Peyer's patch (tissue), 4 donors: ENCODE data around the gene UBAC2.

ENCODE experiments used
- POLR2A ChIP-seq, 2 donors: fragments of 450-650 bp; IDR thresholded peaks; one replicate each; pipeline ENCODE4 v1.5.1; 2017; ENCODE audit warnings: antibody characterized with exemption in 2 of 2, mild to moderate bottlenecking in 2 of 2, moderate library complexity in 2 of 2
- TF ChIP-seq, protein P1 (sequence below), 6 experiments: fragments of 450-650 bp in 4 of 6; fragments of 200-600 bp in 2 of 6; sonication (generic) in 1 of 6; IDR thresholded peaks; one replicate each; pipeline ENCODE4 v1.5.1; 2017 to 2019; ENCODE audit warnings: antibody characterized with exemption in 6 of 6, mild to moderate bottlenecking in 3 of 6, moderate library complexity in 1 of 6

GRCh38 chr13:99254830-99255229 lies 54.2 kb downstream of the UBAC2 start:
- TF ChIP-seq POLR2A (IDR thresholded peaks at IDR 0.05) = no peak
- TF ChIP-seq, protein P1, sequence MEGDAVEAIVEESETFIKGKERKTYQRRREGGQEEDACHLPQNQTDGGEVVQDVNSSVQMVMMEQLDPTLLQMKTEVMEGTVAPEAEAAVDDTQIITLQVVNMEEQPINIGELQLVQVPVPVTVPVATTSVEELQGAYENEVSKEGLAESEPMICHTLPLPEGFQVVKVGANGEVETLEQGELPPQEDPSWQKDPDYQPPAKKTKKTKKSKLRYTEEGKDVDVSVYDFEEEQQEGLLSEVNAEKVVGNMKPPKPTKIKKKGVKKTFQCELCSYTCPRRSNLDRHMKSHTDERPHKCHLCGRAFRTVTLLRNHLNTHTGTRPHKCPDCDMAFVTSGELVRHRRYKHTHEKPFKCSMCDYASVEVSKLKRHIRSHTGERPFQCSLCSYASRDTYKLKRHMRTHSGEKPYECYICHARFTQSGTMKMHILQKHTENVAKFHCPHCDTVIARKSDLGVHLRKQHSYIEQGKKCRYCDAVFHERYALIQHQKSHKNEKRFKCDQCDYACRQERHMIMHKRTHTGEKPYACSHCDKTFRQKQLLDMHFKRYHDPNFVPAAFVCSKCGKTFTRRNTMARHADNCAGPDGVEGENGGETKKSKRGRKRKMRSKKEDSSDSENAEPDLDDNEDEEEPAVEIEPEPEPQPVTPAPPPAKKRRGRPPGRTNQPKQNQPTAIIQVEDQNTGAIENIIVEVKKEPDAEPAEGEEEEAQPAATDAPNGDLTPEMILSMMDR (IDR thresholded peaks at IDR 0.05) = no peak
